IPS DF 4.7 (cell line): ENCODE data around the gene JARID2.

ENCODE experiments used
- DNase-seq: peaks from one replicate; pipeline ENCODE4 v3.0.0-alpha.2; 2013; ENCODE audit warnings: low spot score; ENCODE audit errors: extremely low read depth

JARID2 gene

DNA sequence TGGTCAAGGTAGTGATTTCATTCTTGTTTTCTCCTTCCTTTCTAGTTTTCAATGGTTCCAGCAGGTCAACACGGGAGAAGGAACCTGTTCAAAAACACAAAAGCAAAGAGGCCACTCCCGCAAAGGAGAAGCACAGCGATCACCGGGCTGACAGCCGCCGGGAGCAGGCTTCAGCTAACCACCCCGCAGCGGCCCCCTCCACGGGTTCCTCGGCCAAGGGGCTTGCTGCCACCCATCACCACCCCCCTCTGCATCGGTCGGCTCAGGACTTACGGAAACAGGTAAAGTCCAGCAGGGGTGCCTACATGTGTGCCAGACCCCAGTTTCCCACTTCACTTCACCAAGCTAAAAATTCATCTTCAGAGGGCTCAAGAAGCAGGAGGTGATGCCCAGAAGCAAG is 241.4 kb downstream of the JARID2 start:
- DNase-seq, result no peak

DNA sequence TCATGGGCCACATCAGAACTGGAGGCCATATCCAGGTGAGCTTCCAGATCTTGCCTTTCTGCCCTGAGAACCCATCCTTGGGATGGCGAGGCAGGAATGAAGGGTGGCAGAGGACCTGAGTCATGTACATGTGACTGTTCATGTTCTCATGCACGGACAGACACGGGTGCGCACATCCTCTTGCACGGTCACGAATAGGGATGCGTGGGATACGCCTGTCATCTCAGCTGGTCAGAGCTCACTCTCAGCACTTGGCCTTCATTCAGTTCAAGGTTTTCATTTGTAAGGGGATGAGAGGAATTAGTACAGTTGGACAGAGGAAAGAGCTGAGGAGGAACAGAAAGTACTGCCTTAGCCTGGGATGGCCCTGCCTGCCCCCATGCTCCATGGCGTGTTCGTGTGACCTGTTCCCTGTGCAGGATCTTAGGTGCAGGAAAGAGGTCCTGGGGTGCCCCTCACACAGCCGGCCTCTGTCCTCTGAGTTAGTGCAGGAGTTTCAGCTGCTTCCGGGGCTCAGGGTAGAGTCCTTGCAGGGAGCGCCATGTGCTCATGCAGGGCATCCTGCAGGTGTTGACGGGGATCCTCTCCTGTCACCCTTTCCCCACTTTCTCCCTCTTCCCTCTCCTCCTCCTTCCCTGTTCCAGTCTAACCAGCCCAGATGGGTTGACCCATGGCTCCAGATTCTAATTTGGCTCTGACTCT is 243.5 kb downstream of the JARID2 start:
- no peak for DNase-seq

DNA sequence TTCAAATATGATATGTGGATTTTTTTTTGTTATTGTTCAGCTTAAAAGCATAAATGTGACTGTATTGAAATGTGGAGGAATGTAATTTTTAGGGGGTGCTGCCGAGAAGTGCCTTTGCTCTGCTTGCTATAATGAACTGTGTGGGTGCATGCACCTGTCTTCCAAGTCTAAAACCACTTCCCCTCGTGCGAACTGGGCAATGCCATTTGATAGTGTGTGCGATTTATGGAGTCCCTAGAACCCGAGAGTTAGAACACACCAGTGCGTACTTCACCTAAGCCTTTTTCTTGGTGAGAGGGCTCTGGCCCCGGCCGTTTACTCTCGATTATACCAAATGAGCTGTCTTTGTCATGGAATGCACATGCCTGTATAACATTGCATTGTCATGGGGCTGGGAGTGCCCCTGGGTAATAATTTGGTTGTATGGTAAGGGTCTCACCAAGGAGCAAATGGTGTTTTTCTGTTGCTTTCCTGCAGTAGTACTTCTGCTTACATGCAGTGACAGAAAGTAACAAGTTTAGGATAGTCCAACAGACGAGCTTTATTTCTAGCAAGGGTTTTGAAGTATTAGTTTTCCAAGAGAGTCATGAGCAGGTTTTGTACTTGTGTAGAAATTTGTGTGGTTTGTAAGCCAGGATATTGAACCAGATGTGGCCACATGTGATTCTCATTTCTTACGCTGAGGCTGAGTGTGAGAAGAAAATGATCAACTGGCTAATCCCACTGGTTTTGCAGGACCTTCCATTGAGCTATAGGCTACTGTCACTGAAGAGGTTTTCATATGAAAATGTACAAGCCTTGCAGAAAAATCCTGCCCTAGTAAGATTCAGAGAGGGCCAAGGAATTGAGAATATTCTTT is 244.6 kb downstream of the JARID2 start:
- DNase-seq, result no peak

DNA sequence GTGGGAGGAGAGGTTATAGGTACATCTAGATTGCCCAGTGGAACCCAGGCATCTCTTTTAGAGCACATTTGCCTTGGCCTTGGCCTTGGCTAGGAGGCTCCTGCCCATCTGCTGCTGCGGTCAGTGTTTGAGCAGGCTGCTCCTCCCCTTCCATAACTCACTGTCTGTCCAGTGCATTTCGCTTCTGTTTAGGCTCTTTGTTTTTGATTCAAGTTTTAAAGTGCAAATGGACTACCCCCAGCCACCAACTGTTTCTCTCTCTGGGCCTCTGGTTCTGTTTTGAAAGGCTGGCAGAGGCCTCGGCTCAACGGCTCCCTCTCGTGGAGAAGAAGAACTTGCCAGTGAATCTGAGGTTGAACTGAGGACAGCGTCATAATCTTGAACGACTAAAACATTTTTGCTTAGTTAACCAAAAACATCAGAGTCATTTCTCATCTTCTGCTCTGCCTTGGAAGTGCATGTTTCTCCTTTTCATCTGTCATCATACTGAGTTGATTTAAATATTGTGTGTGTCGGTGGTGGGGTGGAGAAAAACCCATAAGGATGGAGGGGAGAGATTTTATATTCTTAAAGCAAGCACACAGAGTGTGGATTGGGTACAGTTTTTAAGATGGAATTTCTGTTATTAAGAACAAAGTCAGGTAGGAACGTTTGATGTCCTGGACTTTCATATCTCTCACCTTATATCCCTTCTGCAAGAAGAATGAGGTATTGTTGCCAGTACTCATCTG is 245.6 kb downstream of the JARID2 start:
- no peak for DNase-seq

DNA sequence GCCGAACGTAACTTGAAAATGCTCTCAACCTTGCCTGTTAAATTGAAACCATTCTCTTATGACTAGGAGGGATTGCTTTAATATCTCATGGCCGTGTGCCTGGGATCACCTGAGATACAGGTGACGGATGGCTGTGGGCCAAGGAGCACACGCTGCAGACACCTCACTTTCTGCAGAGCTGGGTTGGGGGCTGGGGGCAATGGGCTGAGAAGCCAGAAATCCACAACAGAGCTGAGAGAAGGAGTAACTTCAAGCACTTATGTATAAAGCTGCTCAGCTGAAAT is 246.1 kb downstream of the JARID2 start:
- DNase-seq, result no peak

- no peak for DNase-seq
Observed at GRCh38 chr6:15493437-15494168, 247.7 kb downstream of the JARID2 start.

DNA sequence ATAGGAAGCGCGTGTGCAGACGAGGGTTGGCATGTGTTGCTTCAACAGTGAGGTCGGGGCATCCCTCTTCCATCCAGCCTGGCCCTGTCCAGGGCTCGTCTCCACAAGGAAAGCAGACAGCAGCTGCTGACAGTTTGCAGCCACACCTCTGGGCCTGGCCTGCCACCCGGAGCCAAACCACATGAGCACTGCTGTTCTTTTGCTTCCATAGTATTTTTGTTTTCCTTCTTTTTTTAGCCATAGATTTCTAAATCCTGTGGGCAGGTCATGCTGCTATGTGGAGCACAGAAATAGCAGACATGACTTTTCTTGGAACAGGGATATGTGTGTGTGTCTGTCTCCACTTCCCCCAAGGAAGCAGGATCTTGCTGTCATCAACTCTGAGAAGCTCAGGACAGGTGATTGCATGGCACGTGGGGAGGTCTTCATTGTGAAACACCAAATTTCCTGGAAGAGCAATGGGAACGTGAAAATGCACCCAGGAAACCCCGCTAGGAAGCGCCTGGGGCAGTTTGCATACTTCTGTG is 249.6 kb downstream of the JARID2 start:
- DNase-seq, result no peak

- no peak for DNase-seq
Observed at GRCh38 chr6:15496345-15497131, 250.7 kb downstream of the JARID2 start.

GRCh38 chr6:15498640-15499039 is 252.8 kb downstream of the JARID2 start:
- DNase-seq, result no peak

GRCh38 chr6:15499125-15499524 is 253.3 kb downstream of the JARID2 start:
- DNase-seq, result no peak

DNA sequence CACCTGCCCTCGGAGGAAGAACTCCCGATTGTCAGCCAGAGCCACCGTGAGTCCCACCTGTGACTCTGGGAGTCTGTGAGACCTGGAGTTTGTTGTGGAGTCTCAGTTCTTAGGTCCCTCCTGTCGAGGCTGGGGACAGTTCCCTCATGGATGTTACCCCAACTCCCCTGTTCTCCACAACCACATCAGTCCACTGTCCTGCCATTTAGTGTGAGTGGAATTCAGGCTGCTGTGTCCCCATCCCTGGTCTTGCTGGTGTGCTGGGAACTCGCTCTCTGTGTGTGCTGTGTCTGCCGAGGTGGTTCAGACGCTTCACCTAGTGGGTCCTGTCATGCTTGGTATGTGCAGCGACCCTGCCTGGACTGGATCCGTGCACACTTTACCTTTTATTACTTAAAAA is 253.7 kb downstream of the JARID2 start:
- no peak for DNase-seq

DNA sequence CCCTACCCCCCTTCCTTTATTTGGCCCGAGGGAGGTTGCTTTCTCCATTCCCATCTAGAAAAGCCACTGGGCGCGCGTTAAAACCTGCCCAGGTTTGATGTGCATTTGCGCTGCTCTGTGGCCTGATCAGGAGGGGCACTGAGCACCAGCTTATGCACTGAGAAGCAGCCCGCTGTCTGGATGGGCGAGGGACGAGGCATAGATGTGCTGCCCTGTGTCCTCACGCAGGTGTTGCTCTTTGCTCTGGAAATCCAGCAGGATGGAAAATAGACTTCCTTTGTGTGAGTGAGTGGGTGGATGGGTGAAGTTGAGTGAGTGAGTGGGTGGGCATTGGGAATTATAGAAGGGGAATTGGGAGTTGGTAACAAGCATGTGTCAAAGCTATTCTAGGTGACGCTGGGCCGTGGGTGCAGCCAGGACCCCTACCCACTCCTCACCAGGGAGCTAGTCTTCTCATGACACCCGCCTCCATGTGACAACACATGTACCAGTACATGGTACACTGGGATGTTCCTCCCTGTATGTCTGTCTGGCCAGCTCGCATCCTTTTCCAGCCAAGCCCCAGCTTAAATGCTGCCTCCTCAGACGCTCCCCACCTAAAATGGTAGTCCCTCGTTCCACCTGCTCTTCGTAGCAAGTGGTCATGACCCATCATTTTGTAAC is 254.3 kb downstream of the JARID2 start:
- no peak for DNase-seq

DNA sequence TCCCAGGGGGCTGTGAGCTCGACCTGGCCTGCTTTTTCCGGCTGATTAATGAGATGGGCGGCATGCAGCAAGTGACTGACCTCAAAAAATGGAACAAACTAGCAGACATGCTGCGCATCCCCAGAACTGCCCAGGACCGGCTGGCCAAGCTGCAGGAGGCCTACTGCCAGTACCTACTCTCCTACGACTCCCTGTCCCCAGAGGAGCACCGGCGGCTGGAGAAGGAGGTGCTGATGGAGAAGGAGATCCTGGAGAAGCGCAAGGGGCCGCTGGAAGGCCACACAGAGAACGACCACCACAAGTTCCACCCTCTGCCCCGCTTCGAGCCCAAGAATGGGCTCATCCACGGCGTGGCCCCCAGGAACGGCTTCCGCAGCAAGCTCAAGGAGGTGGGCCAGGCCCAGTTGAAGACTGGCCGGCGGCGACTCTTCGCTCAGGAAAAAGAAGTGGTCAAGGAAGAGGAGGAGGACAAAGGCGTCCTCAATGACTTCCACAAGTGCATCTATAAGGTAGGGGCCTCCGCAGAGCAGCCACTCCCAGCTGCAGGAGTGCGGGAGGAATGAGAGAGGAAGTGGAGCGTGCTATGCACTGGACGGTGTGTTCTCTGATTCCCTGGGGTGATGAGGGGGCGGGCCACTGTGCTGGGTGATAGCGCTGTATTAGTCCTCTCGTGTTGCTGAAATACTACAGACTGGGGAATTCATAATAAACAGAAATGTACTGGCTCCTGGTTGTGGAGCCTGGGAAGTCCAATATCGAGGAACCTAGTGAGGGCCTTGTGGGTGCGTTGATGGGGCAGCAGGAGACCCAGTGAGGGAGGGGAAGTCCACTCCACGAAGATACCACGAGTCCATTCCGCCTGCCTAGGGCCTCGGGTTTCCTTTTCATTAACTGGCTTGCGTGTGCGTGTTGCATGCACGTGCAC is 255.3 kb downstream of the JARID2 start:
- DNase-seq, result no peak

- no peak for DNase-seq
Observed at GRCh38 chr6:15501826-15502445, 256.1 kb downstream of the JARID2 start.

DNA sequence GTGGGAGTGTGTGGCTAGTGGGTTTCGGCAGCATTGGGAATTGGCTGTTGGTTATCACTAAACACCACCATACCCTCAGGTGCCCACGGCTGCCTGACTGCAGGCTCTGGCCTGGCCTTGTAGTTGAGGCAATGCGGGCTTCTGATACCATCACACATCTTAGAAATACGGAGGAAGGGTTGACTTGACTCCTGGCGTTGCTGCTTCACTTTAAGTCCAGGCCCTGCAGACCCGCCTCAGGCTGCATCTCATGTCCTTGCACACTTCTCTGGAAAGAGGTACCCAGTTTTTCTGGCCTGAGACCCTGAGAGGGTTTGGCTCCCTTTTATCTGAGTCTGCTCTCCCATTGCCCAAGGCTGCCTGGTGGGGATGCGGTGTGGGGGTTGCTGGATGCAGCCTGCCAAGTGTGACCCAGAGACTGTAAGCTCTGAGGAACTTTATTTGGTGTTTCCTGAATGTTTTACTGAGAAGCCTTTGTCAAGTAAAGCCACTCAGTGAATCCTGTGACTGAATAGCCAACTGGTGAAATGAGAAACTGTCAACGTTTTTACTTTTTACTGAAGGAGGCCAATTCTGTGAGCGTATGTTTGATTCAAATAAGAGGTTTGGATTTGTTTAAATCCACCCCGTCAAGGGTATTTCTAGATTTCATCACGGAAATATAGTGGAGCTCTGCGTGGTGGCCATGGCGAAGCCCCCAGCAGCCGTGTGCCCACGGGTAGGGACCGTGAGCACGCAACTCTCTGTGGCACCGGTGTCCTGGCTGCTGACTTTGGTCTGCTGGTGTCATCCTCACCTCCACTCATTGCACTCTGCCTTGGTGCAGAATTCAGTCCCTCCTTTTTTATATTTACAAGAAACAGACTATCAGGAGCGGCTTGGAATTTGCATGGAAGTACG is 256.8 kb downstream of the JARID2 start:
- no peak for DNase-seq

DNA sequence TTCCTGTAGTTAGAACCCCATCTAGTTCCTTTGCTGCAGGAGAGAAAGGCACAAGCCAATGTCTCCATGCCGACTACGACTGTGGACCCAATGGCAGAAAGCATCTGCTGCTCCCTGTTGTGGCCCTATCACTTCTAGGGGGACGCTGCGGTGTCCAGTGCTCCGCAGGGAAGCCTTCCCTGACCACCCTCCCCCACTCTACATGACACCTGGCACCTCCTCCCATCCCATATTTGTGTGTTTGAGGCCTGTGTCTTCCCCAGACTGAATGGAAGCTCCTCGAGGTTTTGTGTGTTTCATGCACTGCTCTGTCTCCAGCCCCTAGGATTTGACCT is 257.4 kb downstream of the JARID2 start:
- DNase-seq, result no peak

DNA sequence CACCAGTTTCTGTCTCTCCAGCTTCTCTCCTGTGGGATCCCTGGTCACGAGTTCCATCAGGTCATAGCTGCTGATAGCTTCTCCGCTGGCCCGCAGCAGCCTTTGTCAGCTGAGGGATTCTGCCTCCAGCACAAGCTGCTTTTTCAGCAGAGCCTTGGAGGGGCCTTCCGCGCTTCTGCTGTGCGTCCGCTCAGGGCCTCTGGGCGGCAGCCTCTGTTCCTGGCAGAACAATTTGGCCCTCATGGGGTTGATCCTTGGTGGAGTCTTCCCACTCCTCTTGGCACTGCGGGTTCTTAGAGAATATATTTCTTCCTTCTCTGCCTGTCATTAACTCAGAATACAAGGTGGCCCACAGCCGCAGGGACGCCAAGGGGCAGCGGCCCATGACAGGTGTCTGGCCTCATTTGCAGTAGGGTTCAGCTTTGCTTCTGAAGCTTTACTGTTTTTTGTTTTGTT is 258.2 kb downstream of the JARID2 start:
- DNase-seq, result no peak
